Natural killer cell (primary cell): ENCODE data around the gene IAPP. TPM values are rescaled to one million over a fixed set of nuclear protein-coding genes. Genes with fewer than 3 reads are reported as not detected.

Experiments used
- ATAC-seq, 3 donors: fragments of 150-1000 bp in 2 of 3; fragments of 200-7000 bp in 1 of 3; cut with Tn5 transposase; 1 replicate in 1 of 3; 2 replicates in 2 of 3; pipeline ENCODE4 v1.10.0; 2021; ENCODE audit warnings: mild to moderate bottlenecking in 2 of 3, moderate library complexity in 2 of 3
- DNase-seq, 2 donors: peaks; one replicate each; pipeline versions ENCODE4 v3.0.0 to v3.0.0-alpha.2; 2013 to 2021; ENCODE audit warnings: mixed read lengths in 1 of 2
- H3K27ac ChIP-seq: one replicate; pipeline ENCODE4 v1.5.1; 2013; ENCODE audit warnings: mild to moderate bottlenecking, low read length
- H3K27me3 ChIP-seq: one replicate; pipeline ENCODE4 v1.6.1; 2013; ENCODE audit warnings: low read length; ENCODE audit not compliant: control insufficient read depth, insufficient read depth
- H3K36me3 ChIP-seq: one replicate; pipeline ENCODE4 v1.6.1; 2013; ENCODE audit warnings: low read length; ENCODE audit not compliant: control insufficient read depth, insufficient read depth
- H3K4me1 ChIP-seq: one replicate; pipeline ENCODE4 v1.6.1; 2013; ENCODE audit warnings: low read length; ENCODE audit not compliant: control insufficient read depth, insufficient read depth
- H3K4me3 ChIP-seq: one replicate; pipeline ENCODE4 v1.5.1; 2013; ENCODE audit warnings: low read length
- H3K9me3 ChIP-seq: one replicate; pipeline ENCODE4 v1.6.1; 2013; ENCODE audit warnings: low read length; ENCODE audit not compliant: control insufficient read depth, insufficient read depth
- H3K27ac Mint-ChIP-seq, 2 donors: one replicate each; pipeline ENCODE4 v1.8.0; 2022; ENCODE audit warnings: mild to moderate bottlenecking in 2 of 2, mixed read lengths in 2 of 2, moderate library complexity in 1 of 2
- H3K27me3 Mint-ChIP-seq, 2 donors: one replicate each; pipeline ENCODE4 v1.8.0; 2022; ENCODE audit warnings: low read depth in 2 of 2, mixed read lengths in 2 of 2
- H3K36me3 Mint-ChIP-seq: one replicate; pipeline ENCODE4 v1.8.0; 2022; ENCODE audit warnings: mixed read lengths
- H3K4me1 Mint-ChIP-seq, 2 donors: one replicate each; pipeline ENCODE4 v1.8.0; 2022; ENCODE audit warnings: mixed read lengths in 2 of 2
- H3K4me3 Mint-ChIP-seq: one replicate; pipeline ENCODE4 v1.8.0; 2022; ENCODE audit warnings: mild to moderate bottlenecking, moderate library complexity, mixed read lengths
- H3K9me3 Mint-ChIP-seq, 2 donors: one replicate each; pipeline ENCODE4 v1.8.0; 2022; ENCODE audit warnings: mixed read lengths in 2 of 2
- CTCF ChIP-seq: fragments of 200-600 bp; IDR thresholded peaks from one replicate; pipeline ENCODE4 v1.8.0; 2022; ENCODE audit warnings: antibody characterized with exemption
- WGBS: methylation state at CpG from one replicate; pipeline ENCODE4 v1.1.7; 2013; ENCODE audit warnings: missing lambda C conversion rate; ENCODE audit not compliant: insufficient coverage; 5-methylcytosine and 5-hydroxymethylcytosine counted together
- intact Hi-C: fragments of 100-400 bp; cut with micrococcal nuclease; formaldehyde crosslinking; loops from one replicate; pipeline ENCODE4 v1.14.2; 2022
- total RNA-seq, 4 donors: library from RNA; stranded (reverse); fragments of 120-200 nt in 1 of 4; gene quantifications; one replicate each; pipeline versions ENCODE4 v1.2.3 to v1.2.4, GENCODE V29; 2013 to 2022

The IAPP gene
- not detected for total RNA-seq
- total RNA-seq (2013) = not detected

- DNase-seq (no peak), ATAC-seq (no peak)
- Histone ChIP-seq H3K4me3 (no peak within 1 kb of the TSS), H3K4me1 (no peaks in the 10 kb centered on the region), H3K27ac (no peak within 1 kb of the TSS), H3K36me3 (no peaks in the 10 kb centered on the region), H3K27me3 (no peaks in the 10 kb centered on the region), H3K9me3 (no peaks in the 10 kb centered on the region)
- intact Hi-C loops = no loop called here
- peaks cover 0 to 3% of the 10 kb centered on the region in 2 donors for H3K27me3 Mint-ChIP-seq
- H3K9me3 Mint-ChIP-seq = no peaks in the 10 kb centered on the region
- WGBS = 100% methylated on average over 2 of the region's 2 CpGs
- TF ChIP-seq CTCF = no peak
- no peak within 1 kb of the TSS for H3K4me3 Mint-ChIP-seq
- no peaks in the 10 kb centered on the region for H3K36me3 Mint-ChIP-seq
- H3K4me1 Mint-ChIP-seq = peaks cover 5% of the 10 kb centered on the region in 2 donors
- no peak within 1 kb of the TSS for H3K27ac Mint-ChIP-seq
Measured at GRCh38 chr12:21372602-21373001, at the start of gene IAPP. TSS of gene IAPP (plus strand) at chr12:21372902. CDS start at chr12:21373352, 450 bp downstream.

- no peaks in the 10 kb centered on the region for H3K27me3 Mint-ChIP-seq
- H3K36me3 Mint-ChIP-seq = peaks cover 9% of the 10 kb centered on the region
- no peak overlapping the region for H3K4me3 Mint-ChIP-seq
- no peak overlapping the region for H3K27ac Mint-ChIP-seq
- Histone ChIP-seq H3K27ac (no peak overlapping the region), H3K9me3 (peaks cover 10% of the 10 kb centered on the region), H3K4me3 (no peak overlapping the region), H3K36me3 (no peaks in the 10 kb centered on the region), H3K4me1 (no peaks in the 10 kb centered on the region), H3K27me3 (no peaks in the 10 kb centered on the region)
- 67% methylated on average over 1 of the region's 2 CpGs for WGBS
- DNase-seq (no peak), ATAC-seq (no peak)
- no peaks in the 10 kb centered on the region for H3K4me1 Mint-ChIP-seq
- intact Hi-C loops = no loop called here
- peaks cover 7 to 8% of the 10 kb centered on the region in 2 donors for H3K9me3 Mint-ChIP-seq
- no peak for TF ChIP-seq CTCF
Measured at GRCh38 chr12:21323736-21324135, 49.0 kb upstream of the IAPP start.

GRCh38 chr12:21324551-21324950 is 48.2 kb upstream of the IAPP start:
- no peak for DNase-seq
- Mint-ChIP-seq H3K27me3 (no peaks in the 10 kb centered on the region), H3K27ac (no peak overlapping the region), H3K4me1 (no peaks in the 10 kb centered on the region), H3K4me3 (no peak overlapping the region), H3K36me3 (peaks cover 9% of the 10 kb centered on the region), H3K9me3 (peaks cover 7 to 8% of the 10 kb centered on the region in 2 donors)
- ATAC-seq = no peak
- H3K27ac ChIP-seq = no peak overlapping the region
- no peaks in the 10 kb centered on the region for H3K27me3 ChIP-seq
- WGBS = no CpG with 5 or more reads among the region's 1 CpG
- H3K9me3 ChIP-seq = peaks cover 10% of the 10 kb centered on the region
- intact Hi-C loops = no loop called here
- no peak overlapping the region for H3K4me3 ChIP-seq
- no peaks in the 10 kb centered on the region for H3K4me1 ChIP-seq
- H3K36me3 ChIP-seq = no peaks in the 10 kb centered on the region
- no peak for TF ChIP-seq CTCF

GRCh38 chr12:21328578-21328977 is 44.1 kb upstream of the IAPP start:
- DNase-seq (no peak), ATAC-seq (no peak)
- Histone ChIP-seq H3K4me3 (no peak overlapping the region), H3K4me1 (no peaks in the 10 kb centered on the region), H3K9me3 (peaks cover 10% of the 10 kb centered on the region), H3K36me3 (no peaks in the 10 kb centered on the region), H3K27ac (no peak overlapping the region), H3K27me3 (no peaks in the 10 kb centered on the region)
- no peak overlapping the region for H3K27ac Mint-ChIP-seq
- intact Hi-C loops = no loop called here
- no peaks in the 10 kb centered on the region for H3K4me1 Mint-ChIP-seq
- no peak for TF ChIP-seq CTCF
- H3K9me3 Mint-ChIP-seq = peaks cover 8 to 10% of the 10 kb centered on the region in 2 donors
- no peak overlapping the region for H3K4me3 Mint-ChIP-seq
- peaks cover 9% of the 10 kb centered on the region for H3K36me3 Mint-ChIP-seq
- H3K27me3 Mint-ChIP-seq = peaks cover 0 to 3% of the 10 kb centered on the region in 2 donors
